ENCODE measurements around the gene GRK2. TPM values are rescaled to one million over a fixed set of nuclear protein-coding genes. Genes with fewer than 3 reads are reported as not detected.

The GRK2 gene
- total RNA-seq, 1 experiment from 2014 or later = 56.3 TPM

DNA sequence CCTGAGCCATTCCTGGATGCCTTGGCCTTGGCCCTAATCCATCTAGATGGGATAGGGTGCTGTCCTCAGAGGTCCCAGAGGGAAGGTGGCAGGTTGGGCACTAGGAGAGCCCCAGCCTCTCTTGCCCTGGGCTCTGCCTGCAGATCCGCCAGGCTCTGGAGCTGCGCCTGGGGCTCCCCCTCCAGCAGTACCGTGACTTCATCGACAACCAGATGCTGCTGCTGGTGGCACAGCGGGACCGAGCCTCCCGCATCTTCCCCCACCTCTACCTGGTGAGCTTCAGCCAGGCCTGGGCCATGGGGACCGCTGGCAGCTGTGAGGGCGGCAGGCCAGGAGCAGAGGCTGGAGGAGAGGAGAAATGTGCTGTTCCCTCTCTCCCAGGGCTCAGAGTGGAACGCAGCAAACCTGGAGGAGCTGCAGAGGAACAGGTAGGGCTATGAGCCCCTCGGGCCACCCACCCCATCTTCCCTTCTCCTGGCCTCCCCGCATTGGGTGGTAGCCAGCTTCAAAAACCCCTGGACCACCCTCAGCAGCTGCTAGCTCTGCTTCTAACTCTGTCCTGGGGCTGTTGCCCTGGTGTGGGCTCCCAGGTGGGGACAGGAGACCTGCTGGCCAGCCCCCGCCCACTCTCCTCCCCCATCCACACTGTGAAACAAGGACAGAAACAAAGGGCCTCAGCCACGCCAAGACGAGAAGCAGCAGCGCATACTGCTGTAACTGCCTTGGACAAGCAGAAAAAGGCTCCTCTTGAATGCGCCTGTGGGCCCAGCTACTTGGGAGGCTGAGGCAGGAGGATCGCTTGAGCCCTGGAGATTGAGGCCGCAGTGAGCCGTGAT lies 42.0 kb downstream of the GRK2 start:
- Histone ChIP-seq H3K56ac (ENCODE audit: insufficient read length, low read depth, low read length) (no peak overlapping the region), H3K9me3 (ENCODE audit: control insufficient read depth, low read depth, low read length) (no peaks in the 10 kb centered on the region), H3K79me1 (ENCODE audit: insufficient read depth, low read depth, low read length, poor library complexity, severe bottlenecking) (no peaks in the 10 kb centered on the region), H3K14ac (ENCODE audit: insufficient read depth, low read length) (no peak overlapping the region), H2BK120ac (ENCODE audit: low read depth, low read length, poor library complexity, severe bottlenecking) (no peak overlapping the region), H3K4me2 (ENCODE audit: insufficient read depth, insufficient read length, low read length) (no peak overlapping the region), H3K9ac (ENCODE audit: extremely low read depth, insufficient read length, low read length) (no peak overlapping the region), H3K23me2 (ENCODE audit: insufficient read length, low read depth, low read length, poor library complexity, severe bottlenecking) (peaks cover 7% of the 10 kb centered on the region), H4K8ac (replicated peaks; ENCODE audit: insufficient read length, low read depth, low read length) (no peak overlapping the region), H3K79me2 (ENCODE audit: insufficient read depth, low read length) (no peaks in the 10 kb centered on the region), H4K5ac (ENCODE audit: insufficient read length, low read depth, low read length) (no peak overlapping the region), H3K23ac (ENCODE audit: insufficient read length, low read depth, low read length) (no peak overlapping the region), H2BK20ac (ENCODE audit: low read depth, low read length, poor library complexity, severe bottlenecking) (no peak overlapping the region), H2AK5ac (ENCODE audit: insufficient read length, low read length) (no peak overlapping the region), H4K20me1 (ENCODE audit: control insufficient read depth, insufficient read depth, insufficient read length) (no peaks in the 10 kb centered on the region), H3K18ac (ENCODE audit: insufficient read length, low read depth, low read length) (no peak overlapping the region), H2AFZ (ENCODE audit: low read length) (no peak overlapping the region), H2BK5ac (ENCODE audit: insufficient read length, low read length) (no peak overlapping the region), H3K4me1 (ENCODE audit: insufficient read depth, low read length) (no peaks in the 10 kb centered on the region), H3K4ac (ENCODE audit: low read depth, low read length) (no peak overlapping the region), H4K91ac (ENCODE audit: insufficient read length, low read depth, low read length) (no peak overlapping the region), H3T11ph (ENCODE audit: low read length) (no peak overlapping the region), H2BK12ac (ENCODE audit: insufficient read length, low read depth, low read length) (no peak overlapping the region), H3K27me3 (ENCODE audit: insufficient read depth, low read length) (no peaks in the 10 kb centered on the region), H2BK15ac (ENCODE audit: low read depth, low read length) (no peak overlapping the region), H3K27ac (ENCODE audit: insufficient read length, low read depth, low read length) (no peak overlapping the region)
- H3K36me3 Mint-ChIP-seq (ENCODE audit: insufficient read depth in 1 of 3, low read depth in 3 of 3) = peaks cover 0 to 23% (median 8%) of the 10 kb centered on the region in 3 experiments; a peak in 4 of 7 replicates
- TF ChIP-seq, protein P1, sequence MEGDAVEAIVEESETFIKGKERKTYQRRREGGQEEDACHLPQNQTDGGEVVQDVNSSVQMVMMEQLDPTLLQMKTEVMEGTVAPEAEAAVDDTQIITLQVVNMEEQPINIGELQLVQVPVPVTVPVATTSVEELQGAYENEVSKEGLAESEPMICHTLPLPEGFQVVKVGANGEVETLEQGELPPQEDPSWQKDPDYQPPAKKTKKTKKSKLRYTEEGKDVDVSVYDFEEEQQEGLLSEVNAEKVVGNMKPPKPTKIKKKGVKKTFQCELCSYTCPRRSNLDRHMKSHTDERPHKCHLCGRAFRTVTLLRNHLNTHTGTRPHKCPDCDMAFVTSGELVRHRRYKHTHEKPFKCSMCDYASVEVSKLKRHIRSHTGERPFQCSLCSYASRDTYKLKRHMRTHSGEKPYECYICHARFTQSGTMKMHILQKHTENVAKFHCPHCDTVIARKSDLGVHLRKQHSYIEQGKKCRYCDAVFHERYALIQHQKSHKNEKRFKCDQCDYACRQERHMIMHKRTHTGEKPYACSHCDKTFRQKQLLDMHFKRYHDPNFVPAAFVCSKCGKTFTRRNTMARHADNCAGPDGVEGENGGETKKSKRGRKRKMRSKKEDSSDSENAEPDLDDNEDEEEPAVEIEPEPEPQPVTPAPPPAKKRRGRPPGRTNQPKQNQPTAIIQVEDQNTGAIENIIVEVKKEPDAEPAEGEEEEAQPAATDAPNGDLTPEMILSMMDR (conservative IDR thresholded peaks at IDR 0.05) = no peak
- no peaks in the 10 kb centered on the region for H3K9me3 Mint-ChIP-seq
- no peak for DNase-seq
- H3K27ac Mint-ChIP-seq = no peak overlapping the region
- no CpG with 5 or more reads among the region's 20 CpGs for WGBS (ENCODE audit: extremely low coverage, insufficient read length, low lambda C conversion rate)
- no peak overlapping the region for H3K4me3 Mint-ChIP-seq
- peaks cover 4 to 7% of the 10 kb centered on the region in 2 experiments; a peak in 3 of 4 replicates for H3K4me1 Mint-ChIP-seq
- peaks cover 6% of the 10 kb centered on the region for H3K27me3 Mint-ChIP-seq (ENCODE audit: low read depth)

All from H9 (cell line).